ENCODE results near the gene TRIM42.

The TRIM42 gene

DNA sequence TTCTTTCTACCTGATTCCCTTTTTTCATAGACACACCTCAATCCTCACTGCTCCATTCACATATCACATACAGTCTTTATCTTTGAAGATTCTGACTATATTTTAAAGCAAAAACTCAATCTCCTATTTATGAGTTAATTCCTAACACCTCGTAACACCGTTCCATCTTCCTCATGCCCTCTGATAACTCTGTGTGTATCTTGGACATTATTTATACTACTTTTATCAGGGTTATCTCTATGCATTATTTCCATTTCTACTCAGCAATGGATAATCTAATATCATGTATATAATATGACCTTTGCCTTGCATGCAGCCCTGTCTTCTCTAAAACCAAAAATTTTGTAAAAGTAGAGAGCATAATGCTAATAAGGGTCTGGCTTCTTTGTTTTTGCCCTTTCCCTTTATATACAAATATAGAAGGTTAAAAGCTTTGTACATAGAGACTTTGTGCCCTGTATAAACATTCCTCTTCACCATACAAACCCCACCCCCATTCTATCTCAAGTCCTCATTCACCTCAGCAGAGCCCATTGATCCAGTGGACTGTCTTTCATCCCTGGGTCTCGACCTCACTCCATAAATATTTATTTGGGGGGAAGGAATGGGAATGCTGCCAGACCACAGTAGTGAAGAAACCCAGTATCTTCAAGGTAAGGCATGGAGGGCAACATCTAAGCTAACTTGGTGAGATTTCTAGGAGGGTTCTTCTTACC, 21.8 kb downstream of the TRIM42 start:
- no peak for DNase-seq (ENCODE audit: low read depth in 1 of 2, low spot score in 1 of 2)
- TF ChIP-seq, protein P1, sequence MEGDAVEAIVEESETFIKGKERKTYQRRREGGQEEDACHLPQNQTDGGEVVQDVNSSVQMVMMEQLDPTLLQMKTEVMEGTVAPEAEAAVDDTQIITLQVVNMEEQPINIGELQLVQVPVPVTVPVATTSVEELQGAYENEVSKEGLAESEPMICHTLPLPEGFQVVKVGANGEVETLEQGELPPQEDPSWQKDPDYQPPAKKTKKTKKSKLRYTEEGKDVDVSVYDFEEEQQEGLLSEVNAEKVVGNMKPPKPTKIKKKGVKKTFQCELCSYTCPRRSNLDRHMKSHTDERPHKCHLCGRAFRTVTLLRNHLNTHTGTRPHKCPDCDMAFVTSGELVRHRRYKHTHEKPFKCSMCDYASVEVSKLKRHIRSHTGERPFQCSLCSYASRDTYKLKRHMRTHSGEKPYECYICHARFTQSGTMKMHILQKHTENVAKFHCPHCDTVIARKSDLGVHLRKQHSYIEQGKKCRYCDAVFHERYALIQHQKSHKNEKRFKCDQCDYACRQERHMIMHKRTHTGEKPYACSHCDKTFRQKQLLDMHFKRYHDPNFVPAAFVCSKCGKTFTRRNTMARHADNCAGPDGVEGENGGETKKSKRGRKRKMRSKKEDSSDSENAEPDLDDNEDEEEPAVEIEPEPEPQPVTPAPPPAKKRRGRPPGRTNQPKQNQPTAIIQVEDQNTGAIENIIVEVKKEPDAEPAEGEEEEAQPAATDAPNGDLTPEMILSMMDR (IDR thresholded peaks at IDR 0.05; ENCODE audit: insufficient read depth, low read length), result no peak
- no peak for TF ChIP-seq GABPA (IDR thresholded peaks at IDR 0.05; ENCODE audit: low read depth)
- no peaks in the 10 kb centered on the region for H3K27me3 ChIP-seq (ENCODE audit: insufficient read depth, poor library complexity, severe bottlenecking)
- no peak overlapping the region for H3K27ac ChIP-seq (replicated peaks)
- H3K4me3 ChIP-seq (replicated peaks; ENCODE audit: insufficient read depth, low read length), result no peak overlapping the region

DNA sequence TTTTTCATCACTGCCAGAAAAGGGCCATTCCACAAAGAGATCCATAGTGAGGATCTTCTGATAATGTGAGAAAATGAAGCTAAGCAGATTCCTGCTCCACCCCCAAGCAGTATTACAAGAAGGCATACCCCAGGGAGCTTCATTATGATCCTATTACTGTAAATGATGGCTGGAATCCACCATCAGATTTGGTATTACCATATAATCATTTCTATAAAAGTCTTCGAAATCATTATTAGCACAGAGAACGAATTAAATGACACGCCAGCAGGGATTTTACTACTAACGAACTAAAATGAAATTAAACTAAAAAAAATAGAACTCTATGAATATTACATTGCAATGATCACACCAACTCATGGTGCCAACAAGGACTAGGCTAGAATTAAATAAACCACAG, 24.4 kb downstream of the TRIM42 start:
- Histone ChIP-seq H3K4me3 (replicated peaks; ENCODE audit: insufficient read depth, low read length) (no peak overlapping the region), H3K27me3 (ENCODE audit: insufficient read depth, poor library complexity, severe bottlenecking) (no peaks in the 10 kb centered on the region), H3K27ac (replicated peaks) (no peak overlapping the region)
- no peak for DNase-seq (ENCODE audit: low read depth in 1 of 2, low spot score in 1 of 2)
- no peak for TF ChIP-seq SPI1 (IDR thresholded peaks at IDR 0.05; ENCODE audit: borderline replicate concordance, low read depth)
- TF ChIP-seq GABPA (IDR thresholded peaks at IDR 0.05; ENCODE audit: low read depth), result no peak
- TF ChIP-seq POLR2AphosphoS5 (IDR thresholded peaks at IDR 0.05; ENCODE audit: low read depth), result no peak
- TF ChIP-seq, protein P2, sequence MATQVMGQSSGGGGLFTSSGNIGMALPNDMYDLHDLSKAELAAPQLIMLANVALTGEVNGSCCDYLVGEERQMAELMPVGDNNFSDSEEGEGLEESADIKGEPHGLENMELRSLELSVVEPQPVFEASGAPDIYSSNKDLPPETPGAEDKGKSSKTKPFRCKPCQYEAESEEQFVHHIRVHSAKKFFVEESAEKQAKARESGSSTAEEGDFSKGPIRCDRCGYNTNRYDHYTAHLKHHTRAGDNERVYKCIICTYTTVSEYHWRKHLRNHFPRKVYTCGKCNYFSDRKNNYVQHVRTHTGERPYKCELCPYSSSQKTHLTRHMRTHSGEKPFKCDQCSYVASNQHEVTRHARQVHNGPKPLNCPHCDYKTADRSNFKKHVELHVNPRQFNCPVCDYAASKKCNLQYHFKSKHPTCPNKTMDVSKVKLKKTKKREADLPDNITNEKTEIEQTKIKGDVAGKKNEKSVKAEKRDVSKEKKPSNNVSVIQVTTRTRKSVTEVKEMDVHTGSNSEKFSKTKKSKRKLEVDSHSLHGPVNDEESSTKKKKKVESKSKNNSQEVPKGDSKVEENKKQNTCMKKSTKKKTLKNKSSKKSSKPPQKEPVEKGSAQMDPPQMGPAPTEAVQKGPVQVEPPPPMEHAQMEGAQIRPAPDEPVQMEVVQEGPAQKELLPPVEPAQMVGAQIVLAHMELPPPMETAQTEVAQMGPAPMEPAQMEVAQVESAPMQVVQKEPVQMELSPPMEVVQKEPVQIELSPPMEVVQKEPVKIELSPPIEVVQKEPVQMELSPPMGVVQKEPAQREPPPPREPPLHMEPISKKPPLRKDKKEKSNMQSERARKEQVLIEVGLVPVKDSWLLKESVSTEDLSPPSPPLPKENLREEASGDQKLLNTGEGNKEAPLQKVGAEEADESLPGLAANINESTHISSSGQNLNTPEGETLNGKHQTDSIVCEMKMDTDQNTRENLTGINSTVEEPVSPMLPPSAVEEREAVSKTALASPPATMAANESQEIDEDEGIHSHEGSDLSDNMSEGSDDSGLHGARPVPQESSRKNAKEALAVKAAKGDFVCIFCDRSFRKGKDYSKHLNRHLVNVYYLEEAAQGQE (IDR thresholded peaks at IDR 0.05; ENCODE audit: insufficient replicate concordance, low read depth), result no peak
- TF ChIP-seq, protein P1 (IDR thresholded peaks at IDR 0.05; ENCODE audit: insufficient read depth, low read length), result no peak

GRCh38 chr3:140703496-140703895, 25.6 kb downstream of the TRIM42 start:
- Histone ChIP-seq H3K4me3 (replicated peaks; ENCODE audit: insufficient read depth, low read length) (no peak overlapping the region), H3K27me3 (ENCODE audit: insufficient read depth, poor library complexity, severe bottlenecking) (no peaks in the 10 kb centered on the region), H3K27ac (replicated peaks) (no peak overlapping the region)
- DNase-seq (ENCODE audit: low read depth in 1 of 2, low spot score in 1 of 2), result no peak
- TF ChIP-seq, protein P2 (IDR thresholded peaks at IDR 0.05; ENCODE audit: insufficient replicate concordance, low read depth), result no peak
- no peak for TF ChIP-seq SPI1 (IDR thresholded peaks at IDR 0.05; ENCODE audit: borderline replicate concordance, low read depth)
- TF ChIP-seq, protein P1 (IDR thresholded peaks at IDR 0.05; ENCODE audit: insufficient read depth, low read length), result no peak
- TF ChIP-seq GABPA (IDR thresholded peaks at IDR 0.05; ENCODE audit: low read depth), result no peak
- no peak for TF ChIP-seq POLR2AphosphoS5 (IDR thresholded peaks at IDR 0.05; ENCODE audit: low read depth)

DNA sequence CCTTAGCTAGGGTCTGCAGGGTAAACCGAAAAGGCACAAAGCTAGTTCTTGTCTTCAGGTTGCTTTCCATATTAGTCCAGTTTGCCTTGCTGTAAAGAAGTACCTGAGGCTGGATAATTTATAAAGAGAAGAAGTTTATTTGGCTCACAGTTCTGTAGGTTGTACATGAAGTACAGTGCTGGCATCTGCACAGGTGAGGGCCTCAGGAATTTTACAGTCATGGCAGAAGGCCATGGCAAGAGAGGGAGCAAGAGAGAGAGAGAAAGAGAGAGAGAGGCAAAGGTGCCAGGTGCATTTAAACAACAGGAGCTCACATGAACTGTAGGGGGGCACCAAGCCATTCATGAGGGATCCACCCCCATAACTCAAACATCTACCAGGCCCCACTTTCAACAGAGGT, 26.9 kb downstream of the TRIM42 start:
- no peaks in the 10 kb centered on the region for H3K27me3 ChIP-seq (ENCODE audit: insufficient read depth, poor library complexity, severe bottlenecking)
- TF ChIP-seq, protein P2 (IDR thresholded peaks at IDR 0.05; ENCODE audit: insufficient replicate concordance, low read depth), result no peak
- no peak for DNase-seq (ENCODE audit: low read depth in 1 of 2, low spot score in 1 of 2)

More for the DNA sequence above, 26.9 kb downstream of the TRIM42 start:
- H3K27ac ChIP-seq (replicated peaks), result no peak overlapping the region
- H3K4me3 ChIP-seq (replicated peaks; ENCODE audit: insufficient read depth, low read length), result no peak overlapping the region
